K562 (cell line): ENCODE measurements around the gene NT5DC1. TPM values are rescaled to one million over a fixed set of nuclear protein-coding genes. Genes with fewer than 3 reads are reported as not detected.

ENCODE experiments used
- CTBP1 ChIP-seq: fragments of 450-650 bp; IDR thresholded peaks from 2 replicates; pipeline ENCODE4 v1.6.1; 2016; ENCODE audit warnings: borderline replicate concordance
- HDAC3 ChIP-seq: fragments of 450-650 bp; IDR thresholded peaks from 2 replicates; pipeline ENCODE4 v1.6.1; 2018; ENCODE audit warnings: borderline replicate concordance, mild to moderate bottlenecking, moderate library complexity; ENCODE audit not compliant: partially characterized antibody
- LCOR ChIP-seq: sonication (generic); formaldehyde crosslinking; IDR thresholded peaks from 2 replicates; pipeline ENCODE4 v1.8.0; 2022; ENCODE audit warnings: mild to moderate bottlenecking, missing genetic modification reagents
- MAFK ChIP-seq: IDR thresholded peaks from 2 replicates; pipeline ENCODE4 v1.6.1; 2011; ENCODE audit warnings: low read length, improper control_type of control experiment
- POLR3A ChIP-seq: IDR thresholded peaks from 2 replicates; pipeline ENCODE4 v1.6.1; 2011; ENCODE audit warnings: borderline replicate concordance, mild to moderate bottlenecking, moderate library complexity; ENCODE audit not compliant: insufficient read length, insufficient read depth; ENCODE audit errors: extremely low read depth
- PTBP1 ChIP-seq: fragments of 200-400 bp; formaldehyde crosslinking; IDR thresholded peaks from 2 replicates; pipeline ENCODE4 v1.6.1; 2017; ENCODE audit warnings: low read depth, low read length
- RBM25 ChIP-seq: fragments of 200-400 bp; formaldehyde crosslinking; IDR thresholded peaks from 2 replicates; pipeline ENCODE4 v1.6.1; 2018; ENCODE audit warnings: low read length, low read depth, moderate library complexity; ENCODE audit not compliant: severe bottlenecking
- SMAD3 ChIP-seq: fragments of 450-650 bp; formaldehyde crosslinking; conservative IDR thresholded peaks from 2 replicates; pipeline ENCODE4 v1.4.0; 2020; ENCODE audit warnings: mild to moderate bottlenecking
- SOX6 ChIP-seq: fragments of 450-650 bp; IDR thresholded peaks from 2 replicates; pipeline ENCODE4 v1.6.1; 2014; ENCODE audit warnings: mild to moderate bottlenecking
- SPI1 ChIP-seq: IDR thresholded peaks from 2 replicates; pipeline ENCODE4 v1.6.1; 2011; ENCODE audit warnings: low read depth, low read length, control low read depth, borderline replicate concordance
- TAL1 ChIP-seq: fragments of 450-650 bp; IDR thresholded peaks from 2 replicates; pipeline ENCODE4 v1.6.1; 2016; ENCODE audit warnings: mild to moderate bottlenecking
- TCF7 ChIP-seq: sonication (generic); IDR thresholded peaks from 2 replicates; pipeline ENCODE4 v1.6.1; 2016; ENCODE audit warnings: antibody characterized with exemption, borderline replicate concordance
- ZKSCAN8 ChIP-seq: fragments of 200-800 bp; sonication (Bioruptor generic); IDR thresholded peaks from 2 replicates; pipeline ENCODE4 v1.6.1; 2016; ENCODE audit warnings: missing genetic modification characterization, missing compliant biosample characterization
- ZNF12 ChIP-seq: sonication (generic); formaldehyde crosslinking; IDR thresholded peaks from 2 replicates; pipeline ENCODE4 v1.4.0; 2020; ENCODE audit warnings: mild to moderate bottlenecking, missing genetic modification reagents
- ZNF143 ChIP-seq: sonication (generic); formaldehyde crosslinking; IDR thresholded peaks from 2 replicates; pipeline ENCODE4 v1.9.0; 2022; ENCODE audit warnings: mild to moderate bottlenecking, missing genetic modification reagents
- ZNF282 ChIP-seq: sonication (generic); formaldehyde crosslinking; IDR thresholded peaks from 2 replicates; pipeline ENCODE4 v1.8.1; 2023; ENCODE audit warnings: missing genetic modification reagents
- ZNF347 ChIP-seq: fragments of 450-650 bp; formaldehyde crosslinking; IDR thresholded peaks from 2 replicates; pipeline ENCODE4 v1.4.0; 2020; ENCODE audit warnings: low read depth, mild to moderate bottlenecking, moderate library complexity
- ZNF395 ChIP-seq: fragments of 200-800 bp; sonication (Bioruptor generic); IDR thresholded peaks from 2 replicates; pipeline ENCODE4 v1.6.1; 2017; ENCODE audit warnings: missing genetic modification characterization, missing compliant biosample characterization
- ZNF644 ChIP-seq: fragments of 200-800 bp; sonication (Bioruptor generic); IDR thresholded peaks from 2 replicates; pipeline ENCODE4 v1.6.1; 2016; ENCODE audit warnings: low read depth, missing genetic modification characterization, missing compliant biosample characterization
- polyA plus RNA-seq, 8 experiments: library from polyadenylated mRNA; depleted of rRNA in 4 of 8; stranded (reverse) in 5 of 8; unstranded in 3 of 8; fragments of >200 nt; fragmentation: Nextera tagmentation in 2 of 8; fragmentation: Illumina TruSeq in 1 of 8; extraction: Ambion mirVana in 2 of 8; extraction: Trizol in 1 of 8; gene quantifications; 2 replicates each; pipeline versions ENCODE4 v1.2.1 to v1.2.3, GENCODE V29; 2011 to 2014; ENCODE audit warnings: inconsistent platforms in 1 of 8, missing spikeins in 1 of 8
- total RNA-seq, 7 experiments: library from RNA; depleted of rRNA in 6 of 7; stranded (reverse); fragments of >200 nt in 6 of 7; fragmentation: Illumina TruSeq in 2 of 7; extraction: Trizol in 2 of 7; gene quantifications; 2 replicates each; pipeline versions ENCODE4 v1.2.1 to v1.2.3, GENCODE V29; 2011 to 2021; ENCODE audit warnings: low replicate concordance in 1 of 7
- TF ChIP-seq, protein P1 (sequence below): sonication (generic); formaldehyde crosslinking; IDR thresholded peaks from 2 replicates; pipeline ENCODE4 v1.9.0; 2022; ENCODE audit warnings: mild to moderate bottlenecking, missing genetic modification reagents
- TF ChIP-seq, protein P2 (sequence below): sonication (generic); formaldehyde crosslinking; IDR thresholded peaks from 2 replicates; pipeline ENCODE4 v1.8.0; 2022; ENCODE audit warnings: mild to moderate bottlenecking, missing genetic modification reagents
- TF ChIP-seq, protein P3 (sequence below): sonication (generic); IDR thresholded peaks from 2 replicates; pipeline ENCODE4 v1.6.1; 2016

NT5DC1 gene
- total and polyA plus RNA-seq, 9 of the 15 experiments (the other 6 are each of a cell fraction or from before 2014, with no cell fraction given): 4.9 to 28.5 (median 16.3) TPM

GRCh38 chr6:116268589-116269293 lies 168.1 kb downstream of the NT5DC1 start (continued):
- TF ChIP-seq ZKSCAN8: no peak
- TF ChIP-seq, protein P1, sequence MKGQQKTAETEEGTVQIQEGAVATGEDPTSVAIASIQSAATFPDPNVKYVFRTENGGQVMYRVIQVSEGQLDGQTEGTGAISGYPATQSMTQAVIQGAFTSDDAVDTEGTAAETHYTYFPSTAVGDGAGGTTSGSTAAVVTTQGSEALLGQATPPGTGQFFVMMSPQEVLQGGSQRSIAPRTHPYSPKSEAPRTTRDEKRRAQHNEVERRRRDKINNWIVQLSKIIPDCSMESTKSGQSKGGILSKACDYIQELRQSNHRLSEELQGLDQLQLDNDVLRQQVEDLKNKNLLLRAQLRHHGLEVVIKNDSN (CRISPR knock-in tag): no peak
- no peak; the same call in 1 of the 2 replicates for TF ChIP-seq MAFK
- TF ChIP-seq HDAC3: no peak
- TF ChIP-seq ZNF282 (CRISPR knock-in tag): no peak
- no peak for TF ChIP-seq ZNF347 (CRISPR knock-in tag)
- TF ChIP-seq, protein P2, sequence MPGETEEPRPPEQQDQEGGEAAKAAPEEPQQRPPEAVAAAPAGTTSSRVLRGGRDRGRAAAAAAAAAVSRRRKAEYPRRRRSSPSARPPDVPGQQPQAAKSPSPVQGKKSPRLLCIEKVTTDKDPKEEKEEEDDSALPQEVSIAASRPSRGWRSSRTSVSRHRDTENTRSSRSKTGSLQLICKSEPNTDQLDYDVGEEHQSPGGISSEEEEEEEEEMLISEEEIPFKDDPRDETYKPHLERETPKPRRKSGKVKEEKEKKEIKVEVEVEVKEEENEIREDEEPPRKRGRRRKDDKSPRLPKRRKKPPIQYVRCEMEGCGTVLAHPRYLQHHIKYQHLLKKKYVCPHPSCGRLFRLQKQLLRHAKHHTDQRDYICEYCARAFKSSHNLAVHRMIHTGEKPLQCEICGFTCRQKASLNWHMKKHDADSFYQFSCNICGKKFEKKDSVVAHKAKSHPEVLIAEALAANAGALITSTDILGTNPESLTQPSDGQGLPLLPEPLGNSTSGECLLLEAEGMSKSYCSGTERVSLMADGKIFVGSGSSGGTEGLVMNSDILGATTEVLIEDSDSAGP: no peak
- peak; percentile 59; the same call in 1 of the 2 replicates for TF ChIP-seq SOX6
- TF ChIP-seq ZNF12: no peak
- TF ChIP-seq PTBP1: no peak
- TF ChIP-seq ZNF644 (tag): no peak
- TF ChIP-seq, protein P3, sequence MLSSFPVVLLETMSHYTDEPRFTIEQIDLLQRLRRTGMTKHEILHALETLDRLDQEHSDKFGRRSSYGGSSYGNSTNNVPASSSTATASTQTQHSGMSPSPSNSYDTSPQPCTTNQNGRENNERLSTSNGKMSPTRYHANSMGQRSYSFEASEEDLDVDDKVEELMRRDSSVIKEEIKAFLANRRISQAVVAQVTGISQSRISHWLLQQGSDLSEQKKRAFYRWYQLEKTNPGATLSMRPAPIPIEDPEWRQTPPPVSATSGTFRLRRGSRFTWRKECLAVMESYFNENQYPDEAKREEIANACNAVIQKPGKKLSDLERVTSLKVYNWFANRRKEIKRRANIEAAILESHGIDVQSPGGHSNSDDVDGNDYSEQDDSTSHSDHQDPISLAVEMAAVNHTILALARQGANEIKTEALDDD: 0 out of 2 replicates have a peak, but pooled peaks have one; percentile 25
- no peak for TF ChIP-seq ZNF395
- 0 out of 2 replicates have a peak, but pooled peaks have one; percentile 37 for TF ChIP-seq SPI1
- no peak for TF ChIP-seq RBM25
- no peak for TF ChIP-seq TCF7
- no peak for TF ChIP-seq CTBP1
- TF ChIP-seq LCOR (CRISPR knock-in tag): 0 out of 2 replicates have a peak, but pooled peaks have one; percentile 37
- TF ChIP-seq ZNF143: no peak
- no peak for TF ChIP-seq TAL1
- no peak for TF ChIP-seq POLR3A
- no peak for TF ChIP-seq SMAD3
